Measurements from ENCODE around the gene MED26.
A peak's percentile ranks its signal among the peaks of the same experiment; 100 is the strongest.

The MED26 gene

DNA sequence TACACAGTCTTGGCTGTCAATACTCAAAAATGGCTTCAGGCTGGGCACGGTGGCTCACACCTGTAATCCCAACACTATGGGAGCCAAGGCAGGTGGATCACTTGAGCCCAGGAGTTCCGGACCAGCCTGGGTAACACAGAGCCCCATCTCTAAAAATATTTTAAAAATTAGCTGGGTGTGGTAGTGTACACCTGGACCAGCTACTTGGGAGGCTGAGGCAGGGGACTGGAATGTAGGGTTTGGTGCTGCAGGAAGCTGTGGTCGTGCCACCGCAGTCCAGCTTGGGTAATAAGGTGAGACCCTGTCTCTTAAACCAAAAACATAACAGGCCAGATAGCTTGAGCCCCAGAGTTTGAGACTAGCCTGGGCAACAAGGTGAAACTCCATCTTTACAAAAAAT, 79.0 kb downstream of the MED26 start:
- H3K4me3 ChIP-seq (ENCODE audit: low read length) = no peak overlapping the region
- TF ChIP-seq ZNF274 (IDR thresholded peaks at IDR 0.05; ENCODE audit: low read depth, low read length) = no peak

DNA sequence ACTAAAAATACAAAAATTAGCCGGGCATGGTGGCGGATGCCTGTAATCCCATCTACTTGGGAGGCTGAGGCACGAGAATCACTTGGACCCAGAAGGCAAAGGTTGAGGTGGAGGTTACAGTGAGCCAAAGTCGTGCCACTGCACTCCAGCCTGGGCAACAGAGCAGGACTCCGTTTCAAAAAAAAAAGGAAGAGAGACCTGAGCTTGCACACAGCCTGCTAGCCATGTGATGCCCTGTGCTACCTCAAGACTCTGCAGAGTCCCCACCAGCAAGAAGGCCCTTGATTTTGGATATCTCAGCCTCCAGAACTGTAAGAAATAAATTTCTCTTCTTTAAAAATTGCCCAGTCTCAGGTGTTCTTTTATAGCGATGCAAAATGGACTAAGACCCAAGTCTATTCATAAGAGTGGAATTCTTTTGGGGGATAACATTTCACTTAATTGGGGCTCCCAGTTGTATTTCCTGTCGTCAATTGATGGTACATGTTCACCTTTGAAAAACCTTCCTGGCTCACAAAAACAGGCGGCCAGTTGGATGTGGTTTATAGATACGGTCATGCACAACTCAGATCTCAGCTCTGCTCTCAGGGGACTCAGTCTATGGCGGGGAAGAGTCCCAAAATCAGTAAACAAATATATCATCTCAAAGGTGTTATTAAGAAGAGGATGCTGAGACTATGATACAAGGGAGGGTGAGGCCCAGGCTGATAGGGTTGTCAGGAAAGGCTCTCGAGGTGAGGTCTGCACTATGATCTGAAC, 83.4 kb downstream of the MED26 start:
- TF ChIP-seq ZNF274 (IDR thresholded peaks at IDR 0.05; ENCODE audit: low read depth, low read length) = no peak
- no peak overlapping the region; the same call in 1 of the 2 replicates for H3K4me3 ChIP-seq (ENCODE audit: low read length)

DNA sequence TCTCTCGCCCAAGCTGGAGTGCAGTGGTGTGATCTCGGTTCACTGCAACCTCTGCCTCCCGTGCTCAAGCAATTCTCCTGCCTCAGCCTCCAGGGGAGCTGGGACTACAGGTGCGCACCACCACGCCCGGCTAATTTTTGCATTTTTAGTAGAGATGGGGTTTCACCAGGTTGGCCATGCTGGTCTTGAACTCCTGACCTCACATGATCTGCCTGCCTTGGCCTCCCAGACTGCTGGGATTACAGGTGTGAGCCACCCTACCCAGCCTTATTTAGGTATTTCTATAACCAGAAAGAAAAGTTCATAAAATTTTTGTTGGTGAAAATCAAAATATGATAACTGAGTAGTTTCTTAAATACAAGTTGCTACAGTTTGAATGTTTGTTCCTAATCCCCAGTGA, 84.3 kb downstream of the MED26 start:
- peak overlapping the region; percentile 87; the same call in 1 of the 2 replicates for H3K4me3 ChIP-seq (ENCODE audit: low read length)

DNA sequence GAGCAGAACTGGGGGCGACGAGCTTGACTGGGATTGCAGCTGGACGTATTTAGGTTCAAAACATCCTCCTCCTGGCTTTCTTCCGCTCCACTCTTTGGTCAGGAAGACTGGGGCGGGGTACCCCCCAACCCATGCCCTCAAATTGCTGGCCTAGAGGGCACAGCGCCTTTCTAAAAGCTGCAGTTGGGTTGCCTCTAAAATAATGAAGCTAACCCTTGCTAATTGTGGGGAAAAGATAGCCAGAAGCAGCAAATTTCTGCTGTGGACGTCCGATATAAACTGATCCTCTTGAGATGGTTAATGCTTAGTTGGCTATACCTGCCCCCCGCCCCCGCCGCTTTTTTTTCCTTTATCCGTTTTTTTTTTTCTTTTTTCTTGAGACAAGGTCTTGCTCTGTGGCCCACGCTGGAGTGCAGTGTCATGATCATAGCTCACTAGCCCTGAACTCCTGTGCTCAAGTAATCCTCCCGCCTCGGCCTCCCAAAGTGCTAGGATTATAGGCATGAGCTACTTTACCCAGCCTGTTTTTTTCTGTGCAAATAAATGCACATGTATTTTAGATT, 85.0 kb downstream of the MED26 start:
- peak overlapping the region; percentile 87 for H3K4me3 ChIP-seq (ENCODE audit: low read length)
- no peak for TF ChIP-seq ZNF274 (IDR thresholded peaks at IDR 0.05; ENCODE audit: low read depth, low read length)

DNA sequence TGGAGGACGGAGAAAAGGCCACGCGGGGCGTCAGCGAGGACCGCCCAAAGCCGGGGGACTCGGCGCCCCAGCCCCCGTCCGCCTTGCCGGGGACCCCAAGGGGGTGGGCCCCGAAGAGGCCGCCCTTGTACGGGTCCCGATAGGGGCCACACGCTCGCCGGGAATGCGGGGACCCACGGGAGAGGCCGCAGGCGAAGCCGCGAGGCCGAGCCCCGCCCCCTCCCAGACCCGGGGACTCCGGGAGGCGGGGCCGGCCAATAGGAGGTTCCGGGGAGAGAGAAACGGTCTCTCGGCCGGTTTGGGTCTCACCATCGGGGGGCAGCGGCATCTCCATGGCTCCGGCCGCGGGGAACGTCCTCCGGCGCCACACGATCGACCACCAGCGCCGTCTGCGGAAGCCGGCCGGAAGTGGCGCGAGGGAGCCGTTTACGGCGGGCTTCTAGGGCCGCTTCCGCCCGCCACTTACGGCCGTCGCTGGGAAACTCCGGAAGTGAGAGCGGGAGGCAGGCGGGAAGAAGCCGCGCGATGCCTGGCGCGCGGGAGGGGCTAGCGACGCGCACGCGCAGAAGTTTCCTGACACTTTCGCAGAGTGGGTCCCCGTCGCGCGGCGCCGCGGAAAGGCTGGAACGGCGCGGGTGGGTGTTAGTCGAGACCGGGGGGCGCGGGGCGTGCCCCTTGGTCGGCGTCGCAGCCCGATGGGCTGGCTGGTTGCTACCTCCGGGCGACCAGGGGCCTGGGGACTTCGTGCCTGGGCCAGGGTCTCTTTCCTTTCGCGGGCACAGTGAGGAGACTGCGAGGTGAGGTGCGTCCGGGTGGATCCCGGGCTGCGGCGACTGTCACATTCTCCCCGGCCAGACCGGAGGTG, 85.7 kb downstream of the MED26 start, which contains the start of gene CHERP:
CHERP (minus strand) TSS at position 393 of the 865 bp plus-strand sequence; CDS start at position 334, 59 bp downstream.
- TF ChIP-seq ZNF274 (IDR thresholded peaks at IDR 0.05; ENCODE audit: low read depth, low read length) = no peak
- peak within 1 kb of the TSS; percentile 87 for H3K4me3 ChIP-seq (ENCODE audit: low read length)

DNA sequence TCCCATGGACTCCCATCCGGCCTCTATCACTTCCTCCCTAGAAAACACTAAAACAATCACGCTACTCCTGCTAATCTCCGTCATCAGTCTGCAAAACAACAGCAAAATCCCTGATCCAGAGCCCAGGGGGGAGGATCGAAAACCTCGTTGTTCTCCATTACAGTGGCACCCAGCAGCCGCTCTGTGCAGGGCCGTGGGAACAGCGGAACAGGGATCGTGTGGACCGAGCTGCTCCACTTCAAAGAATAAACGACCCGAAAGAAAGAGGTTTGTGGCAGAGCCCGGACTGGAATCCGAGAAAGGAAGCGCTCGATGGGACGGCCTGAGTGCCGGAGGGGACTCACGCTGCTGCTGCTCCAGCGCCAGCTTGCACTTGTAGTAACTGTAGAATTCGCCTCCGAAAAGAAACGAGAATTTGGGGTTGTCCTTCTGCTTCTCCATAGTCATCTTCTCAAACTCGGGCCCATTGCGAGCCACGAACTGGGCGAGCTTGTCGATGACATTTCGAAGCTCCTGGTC, 86.4 kb downstream of the MED26 start:
- TF ChIP-seq ZNF274 (IDR thresholded peaks at IDR 0.05; ENCODE audit: low read depth, low read length) = no peak
- H3K4me3 ChIP-seq (ENCODE audit: low read length) = peak overlapping the region; percentile 87

DNA sequence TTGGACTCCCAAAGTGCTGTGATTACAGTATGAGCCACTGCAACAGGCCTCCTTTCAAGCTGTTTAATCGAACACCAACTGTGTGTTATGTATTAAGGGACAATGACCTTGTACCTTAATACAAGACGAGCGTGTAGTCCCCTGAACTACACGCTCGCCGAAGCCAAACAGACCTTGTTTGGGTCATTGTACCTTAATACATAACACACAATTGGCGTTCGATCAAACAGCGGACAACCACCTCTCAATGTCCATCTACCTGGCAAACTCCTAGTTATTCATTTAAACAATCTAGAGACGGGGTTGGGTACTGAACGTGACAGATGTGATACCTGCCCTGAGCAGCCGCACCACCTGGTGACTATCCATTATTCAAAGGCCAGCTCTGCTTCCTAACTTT, 87.1 kb downstream of the MED26 start:
- peak overlapping the region; percentile 87 for H3K4me3 ChIP-seq (ENCODE audit: low read length)
- TF ChIP-seq ZNF274 (IDR thresholded peaks at IDR 0.05; ENCODE audit: low read depth, low read length) = no peak

DNA sequence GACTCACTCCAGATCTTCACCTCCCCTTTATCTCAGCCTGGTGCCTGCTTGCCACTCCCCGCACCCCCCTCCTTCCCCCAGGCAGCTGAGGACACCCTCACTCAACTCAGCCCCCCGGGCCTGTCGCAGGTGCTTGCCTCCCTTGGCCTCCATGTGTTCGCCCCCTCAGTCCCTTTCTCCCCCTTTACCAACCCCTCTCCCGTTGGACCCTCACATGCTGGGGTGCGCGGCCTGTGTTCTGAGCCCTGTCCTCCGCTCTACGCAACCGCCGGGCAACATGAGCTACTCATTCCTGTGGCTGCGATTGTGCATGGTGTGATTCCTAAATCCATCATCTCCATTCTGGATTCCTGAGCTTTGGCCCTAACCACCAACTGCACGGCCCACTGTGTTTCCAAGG, 90.9 kb downstream of the MED26 start:
- no peak overlapping the region for H3K4me3 ChIP-seq (ENCODE audit: low read length)
- no peak for TF ChIP-seq ZNF274 (IDR thresholded peaks at IDR 0.05; ENCODE audit: low read depth, low read length)

DNA sequence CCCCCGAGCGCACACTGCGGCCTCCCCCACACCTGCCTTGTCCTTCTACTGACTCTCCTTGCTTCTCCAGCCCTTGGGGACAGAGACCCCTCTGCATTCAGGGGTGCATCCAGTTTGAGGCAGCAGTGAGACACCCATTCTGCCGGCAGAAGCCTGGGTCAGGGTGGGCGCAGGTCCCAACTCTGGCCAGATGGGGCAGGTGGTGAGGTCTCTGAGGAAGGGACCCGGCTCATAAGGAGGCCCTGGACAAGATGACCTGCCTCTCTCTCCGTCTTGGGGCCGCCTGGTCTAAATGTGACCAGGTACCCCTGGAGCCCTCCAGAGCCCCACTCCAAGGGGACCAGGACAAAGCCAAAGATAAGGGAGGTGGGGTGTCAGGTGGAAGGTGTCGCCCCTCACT, 91.9 kb downstream of the MED26 start:
- no peak for TF ChIP-seq ZNF274 (IDR thresholded peaks at IDR 0.05; ENCODE audit: low read depth, low read length)
- H3K4me3 ChIP-seq (ENCODE audit: low read length) = no peak overlapping the region

DNA sequence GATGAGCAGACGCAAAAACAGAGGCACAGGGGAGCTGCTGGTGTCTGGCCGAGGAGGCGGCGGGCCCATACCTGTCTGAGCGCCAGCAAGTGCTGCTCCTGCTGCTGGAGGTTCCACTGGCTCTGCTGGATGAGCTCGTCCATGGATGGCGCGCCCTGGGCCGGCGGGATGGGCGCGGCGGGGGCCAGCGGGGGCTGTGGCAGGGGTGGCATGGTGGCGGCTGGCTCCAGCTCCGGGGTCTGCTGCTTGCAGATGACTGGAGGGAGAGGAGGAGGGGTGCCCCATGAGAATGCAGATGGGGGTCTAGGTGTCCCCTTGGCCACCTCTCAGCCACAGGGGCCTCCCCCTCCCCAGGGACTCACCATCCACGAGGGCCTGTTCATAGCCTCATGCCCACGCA, 92.6 kb downstream of the MED26 start:
- TF ChIP-seq ZNF274 (IDR thresholded peaks at IDR 0.05; ENCODE audit: low read depth, low read length) = no peak
- H3K4me3 ChIP-seq (ENCODE audit: low read length) = no peak overlapping the region

DNA sequence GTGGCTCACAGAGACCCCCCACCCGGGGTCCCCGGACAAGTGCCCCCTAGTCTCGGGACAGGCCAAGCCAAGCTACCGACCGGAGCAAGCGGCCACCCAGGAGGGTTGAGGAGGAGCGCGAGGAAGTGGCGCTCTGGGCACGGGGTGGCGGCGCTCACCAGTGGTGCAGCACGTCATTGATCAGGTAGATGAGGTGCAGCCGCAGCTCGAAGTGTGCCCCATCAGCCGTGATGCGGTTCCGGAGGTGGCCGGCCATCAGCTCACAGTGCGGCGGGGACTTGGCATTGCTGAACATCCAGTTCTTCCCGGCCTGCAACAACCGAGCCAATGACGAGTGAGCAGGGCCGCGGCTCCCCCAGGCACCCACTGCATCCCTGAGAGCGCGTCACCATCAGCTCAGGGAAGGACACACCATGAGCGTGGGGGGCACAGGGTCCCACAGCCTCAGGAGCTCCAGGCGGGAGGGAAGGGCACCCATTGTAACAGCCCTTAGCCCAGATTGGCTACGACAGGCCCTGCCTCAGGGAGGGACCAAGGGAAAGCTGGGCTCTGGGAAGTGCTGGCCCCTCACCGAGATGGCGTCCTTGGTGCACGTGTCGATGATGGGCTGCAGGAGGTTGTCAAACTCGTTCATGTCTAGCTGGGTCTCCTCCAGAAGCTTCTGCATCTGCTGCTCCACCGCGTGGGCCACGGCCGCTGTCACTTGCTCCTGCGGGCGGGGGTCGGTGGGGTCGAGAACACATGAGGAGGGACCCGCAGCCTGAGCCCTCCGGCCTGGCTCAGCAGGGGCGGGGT, 95.4 kb downstream of the MED26 start:
- no peak for TF ChIP-seq ZNF274 (IDR thresholded peaks at IDR 0.05; ENCODE audit: low read depth, low read length)
- no peak overlapping the region for H3K4me3 ChIP-seq (ENCODE audit: low read length)

DNA sequence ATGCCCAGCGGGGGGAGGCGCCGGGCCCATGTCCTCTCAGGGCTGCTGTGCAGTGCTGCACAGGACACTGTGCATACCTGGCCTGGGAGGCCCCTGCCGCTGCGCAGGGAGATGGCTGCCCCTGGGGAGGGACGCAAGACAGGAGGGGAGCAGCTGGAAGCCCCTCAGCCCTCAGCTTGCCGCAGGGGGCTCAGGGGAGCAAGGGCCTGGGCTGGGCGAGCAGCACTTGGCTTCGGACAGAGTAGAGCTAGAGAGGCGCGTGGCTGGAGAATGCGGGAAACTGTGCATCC, 96.7 kb downstream of the MED26 start:
- H3K4me3 ChIP-seq (ENCODE audit: low read length) = no peak overlapping the region
- TF ChIP-seq ZNF274 (IDR thresholded peaks at IDR 0.05; ENCODE audit: low read depth, low read length) = no peak

DNA sequence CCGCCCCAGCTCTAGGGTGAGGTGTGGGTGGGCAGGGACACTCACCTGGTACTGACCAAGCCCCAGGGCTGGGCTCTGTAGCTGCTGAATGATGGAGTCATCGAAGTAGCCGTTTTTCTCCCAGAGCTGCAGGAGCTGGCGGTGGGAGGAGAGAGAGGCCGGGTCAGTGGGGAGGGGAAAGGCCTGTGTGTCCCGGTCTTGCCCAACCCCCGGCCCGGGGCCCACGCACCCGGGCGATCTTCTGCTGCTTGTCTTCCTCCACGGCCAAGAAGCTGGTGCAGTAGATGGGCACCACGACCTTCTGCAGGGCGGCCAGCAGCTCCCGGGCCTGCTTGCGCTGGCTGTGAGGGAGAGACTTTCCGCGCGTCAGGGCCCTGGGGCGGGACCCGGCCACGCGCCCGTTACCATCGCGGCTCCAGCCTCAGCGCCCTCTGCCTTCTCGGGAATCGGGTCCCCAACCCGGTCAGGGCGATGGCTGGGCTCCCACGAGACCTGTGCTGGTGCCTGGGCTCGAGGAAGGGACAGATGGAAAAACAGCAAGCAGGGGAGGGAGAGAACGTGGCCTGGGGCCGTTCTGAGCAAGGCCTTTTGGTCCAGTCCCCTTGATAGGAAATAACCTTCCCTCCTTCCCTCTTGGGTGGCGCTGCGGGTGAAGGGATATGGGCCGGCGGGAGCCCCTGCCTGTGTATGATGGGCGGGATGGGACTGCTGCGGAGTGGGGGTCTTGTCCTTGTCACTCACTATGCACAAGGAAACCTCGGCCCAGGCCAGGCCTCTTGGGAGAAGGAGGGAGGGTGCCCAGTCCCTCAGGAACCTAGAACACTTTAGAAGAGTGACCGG, 97.2 kb downstream of the MED26 start:
- H3K4me3 ChIP-seq (ENCODE audit: low read length) = no peak overlapping the region
- no peak for TF ChIP-seq ZNF274 (IDR thresholded peaks at IDR 0.05; ENCODE audit: low read depth, low read length)
